Panc1 (cell line): Measurements from ENCODE around the gene SPINT1.

Experiments used
- CTCF ChIP-seq: fragments of 450-650 bp; IDR thresholded peaks from 2 replicates; pipeline ENCODE4 v1.5.1; 2017; ENCODE audit warnings: mild to moderate bottlenecking
- POLR2AphosphoS5 ChIP-seq: IDR thresholded peaks from 2 replicates; pipeline ENCODE4 v1.6.1; 2012; ENCODE audit warnings: mild to moderate bottlenecking, low read depth, low read length, moderate library complexity
- REST ChIP-seq, 2 experiments: IDR thresholded peaks; 2 replicates each; pipeline ENCODE4 v1.6.1; 2011 to 2012; ENCODE audit warnings: low read depth in 2 of 2, control low read depth in 1 of 2, low read length in 1 of 2, mild to moderate bottlenecking in 1 of 2, moderate library complexity in 1 of 2; ENCODE audit not compliant: insufficient read depth in 1 of 2
- SIN3A ChIP-seq: IDR thresholded peaks from 2 replicates; pipeline ENCODE4 v1.6.1; 2012; ENCODE audit warnings: low read depth, mild to moderate bottlenecking, low read length, moderate library complexity, borderline replicate concordance; ENCODE audit not compliant: insufficient read depth

- TF ChIP-seq CTCF (peak; percentile 94), REST (IDR thresholded peaks at IDR 0.05; ENCODE audit: insufficient read depth in 1 of 2, low read depth in 2 of 2, low read length in 1 of 2) (no peak), POLR2AphosphoS5 (no peak), SIN3A (no peak)
Observed at GRCh38 chr15:40859206-40859851, 15.5 kb downstream of the SPINT1 start.
